Activated naive CD8-positive, alpha-beta T cell treated with anti-CD3 and anti-CD28 coated beads for 36 hours (primary cell): Measurements from ENCODE around the gene HAND1. TPM values are rescaled to one million over a fixed set of nuclear protein-coding genes. Genes with fewer than 3 reads are reported as not detected.
A peak's percentile ranks its signal among the peaks of the same experiment; 100 is the strongest.
"Not testable (repeated sequence)": the region's sequence is repeated elsewhere in the genome, so short reads cannot be mapped to it uniquely, and the experiment has no call there.

Source experiments
- DNase-seq: peaks from one replicate; pipeline ENCODE4 v3.0.0; 2021
- H3K27ac Mint-ChIP-seq: one replicate; pipeline ENCODE4 v1.8.0; 2022; ENCODE audit warnings: mild to moderate bottlenecking, moderate library complexity, mixed read lengths
- H3K27me3 Mint-ChIP-seq: one replicate; pipeline ENCODE4 v1.8.0; 2022; ENCODE audit warnings: mild to moderate bottlenecking, mixed read lengths
- H3K36me3 Mint-ChIP-seq: one replicate; pipeline ENCODE4 v1.8.0; 2021; ENCODE audit warnings: mild to moderate bottlenecking, mixed read lengths
- H3K4me1 Mint-ChIP-seq: one replicate; pipeline ENCODE4 v1.8.0; 2021; ENCODE audit warnings: mixed read lengths
- H3K4me3 Mint-ChIP-seq: one replicate; pipeline ENCODE4 v1.8.0; 2022; ENCODE audit warnings: mild to moderate bottlenecking, moderate library complexity, mixed read lengths
- H3K9me3 Mint-ChIP-seq: one replicate; pipeline ENCODE4 v1.8.0; 2022; ENCODE audit warnings: mixed read lengths
- total RNA-seq, 2 experiments: library from RNA; stranded (reverse); gene quantifications; one replicate each; pipeline ENCODE4 v1.2.3, GENCODE V29; 2021

HAND1 gene
- total RNA-seq = not detected

DNA sequence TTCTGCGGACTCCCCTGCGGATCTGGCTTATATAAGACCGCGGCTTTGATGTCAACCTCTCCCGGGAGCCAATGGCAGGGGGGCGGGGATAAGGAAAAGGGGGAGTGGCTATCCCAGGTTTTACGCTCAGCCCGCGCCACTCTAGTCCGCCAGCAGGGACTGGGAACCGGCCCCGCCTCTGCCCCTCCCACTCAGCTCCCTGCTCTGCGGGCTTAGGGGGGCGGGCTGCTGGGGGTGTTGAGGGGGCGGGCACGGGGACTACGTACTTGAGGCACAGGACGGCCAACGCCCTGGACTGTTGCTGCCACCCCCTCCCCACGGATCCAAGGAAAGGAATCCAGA, at the start of gene HAND1:
Gene HAND1, minus strand, starts transcription at position 4 of the 342 bp plus-strand sequence. CDS start 219 bp downstream, outside the sequence.
- Mint-ChIP-seq H3K36me3 (peaks cover 3% of the 10 kb centered on the region), H3K4me1 (peaks cover 50% of the 10 kb centered on the region), H3K4me3 (peak within 1 kb of the TSS; percentile 16), H3K27ac (peak within 1 kb of the TSS; percentile 13), H3K27me3 (peaks cover 97% of the 10 kb centered on the region), H3K9me3 (no peaks in the 10 kb centered on the region)
- DNase-seq = no peak

- Mint-ChIP-seq H3K27me3 (peaks cover 50% of the 10 kb centered on the region), H3K36me3 (no peaks in the 10 kb centered on the region), H3K4me1 (no peaks in the 10 kb centered on the region), H3K27ac (no peak overlapping the region), H3K9me3 (no peaks in the 10 kb centered on the region), H3K4me3 (no peak overlapping the region)
- no peak for DNase-seq
These were observed 48.5 kb upstream of the HAND1 start for GRCh38 chr5:154526231-154527226.

- Mint-ChIP-seq H3K4me1 (peaks cover 2% of the 10 kb centered on the region), H3K36me3 (no peaks in the 10 kb centered on the region), H3K4me3 (no peak overlapping the region), H3K27ac (no peak overlapping the region), H3K27me3 (peaks cover 58% of the 10 kb centered on the region), H3K9me3 (no peaks in the 10 kb centered on the region)
- DNase-seq = no peak
These were observed 46.8 kb upstream of the HAND1 start for GRCh38 chr5:154524859-154525258.

GRCh38 chr5:154524181-154524580, 46.2 kb upstream of the HAND1 start:
- Mint-ChIP-seq H3K27ac (no peak overlapping the region), H3K27me3 (peaks cover 65% of the 10 kb centered on the region), H3K36me3 (no peaks in the 10 kb centered on the region), H3K4me3 (no peak overlapping the region), H3K9me3 (no peaks in the 10 kb centered on the region), H3K4me1 (peaks cover 2% of the 10 kb centered on the region)
- DNase-seq = no peak

- Mint-ChIP-seq H3K36me3 (no peaks in the 10 kb centered on the region), H3K4me1 (peaks cover 2% of the 10 kb centered on the region), H3K27ac (no peak overlapping the region), H3K4me3 (no peak overlapping the region), H3K9me3 (no peaks in the 10 kb centered on the region), H3K27me3 (peaks cover 70% of the 10 kb centered on the region)
- DNase-seq = no peak
These were observed 45.7 kb upstream of the HAND1 start for GRCh38 chr5:154523709-154524108.

DNA sequence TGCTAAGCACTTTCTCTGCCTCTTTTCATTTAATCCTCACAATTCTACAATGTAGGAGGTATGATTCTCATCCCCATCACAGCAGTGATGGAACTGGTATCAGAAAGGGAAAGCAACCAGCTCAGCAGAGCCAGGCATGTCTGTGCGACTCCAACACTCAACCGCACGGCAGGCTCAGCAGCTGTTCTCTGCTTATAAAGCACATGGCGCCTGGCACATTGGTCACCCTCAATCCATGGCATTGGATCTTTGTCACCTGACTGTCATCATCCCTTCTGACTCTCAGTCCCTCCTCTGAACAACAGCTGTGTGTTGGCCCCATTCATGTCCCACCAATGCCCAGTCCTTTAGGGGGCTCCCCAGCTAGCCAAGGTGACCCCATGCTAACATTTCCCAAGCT, 45.1 kb upstream of the HAND1 start:
- no peak for DNase-seq
- Mint-ChIP-seq H3K4me1 (peaks cover 2% of the 10 kb centered on the region), H3K27me3 (peaks cover 70% of the 10 kb centered on the region), H3K4me3 (no peak overlapping the region), H3K27ac (no peak overlapping the region), H3K36me3 (no peaks in the 10 kb centered on the region), H3K9me3 (no peaks in the 10 kb centered on the region)

- Mint-ChIP-seq H3K27ac (no peak overlapping the region), H3K9me3 (no peaks in the 10 kb centered on the region), H3K27me3 (peaks cover 71% of the 10 kb centered on the region), H3K4me3 (no peak overlapping the region), H3K36me3 (no peaks in the 10 kb centered on the region), H3K4me1 (peaks cover 2% of the 10 kb centered on the region)
- no peak for DNase-seq
These were observed 44.3 kb upstream of the HAND1 start for GRCh38 chr5:154522284-154522683.

DNA sequence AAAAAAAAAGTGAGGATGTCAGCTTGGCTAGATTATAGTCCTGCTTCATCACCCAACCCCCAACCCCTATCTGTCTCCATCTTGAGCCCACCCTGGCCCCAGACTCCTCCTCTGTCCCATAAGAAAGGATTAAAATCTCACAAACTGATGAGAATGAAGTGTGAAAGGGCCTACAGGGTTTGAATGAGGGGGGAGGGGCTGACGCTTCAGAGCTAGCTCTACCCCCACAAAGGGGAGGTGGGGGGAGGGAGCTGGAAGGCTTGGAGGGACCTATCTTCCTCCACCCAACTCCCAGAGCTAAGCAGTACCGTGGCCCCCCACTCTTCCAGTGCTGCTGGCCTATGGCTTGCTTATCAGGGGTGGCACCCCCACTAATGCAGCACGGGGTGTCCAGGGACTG, 43.7 kb upstream of the HAND1 start:
- DNase-seq = no peak
- H3K4me1 Mint-ChIP-seq = peaks cover 2% of the 10 kb centered on the region
- H3K27ac Mint-ChIP-seq = no peak overlapping the region
- no peak overlapping the region for H3K4me3 Mint-ChIP-seq
- no peaks in the 10 kb centered on the region for H3K9me3 Mint-ChIP-seq
- H3K36me3 Mint-ChIP-seq = no peaks in the 10 kb centered on the region
- peaks cover 71% of the 10 kb centered on the region for H3K27me3 Mint-ChIP-seq

- no peak overlapping the region for H3K4me3 Mint-ChIP-seq
- no peaks in the 10 kb centered on the region for H3K9me3 Mint-ChIP-seq
- peaks cover 2% of the 10 kb centered on the region for H3K4me1 Mint-ChIP-seq
- no peak overlapping the region for H3K27ac Mint-ChIP-seq
- no peak for DNase-seq
- H3K27me3 Mint-ChIP-seq = peaks cover 70% of the 10 kb centered on the region
- no peaks in the 10 kb centered on the region for H3K36me3 Mint-ChIP-seq
These were observed 42.9 kb upstream of the HAND1 start for GRCh38 chr5:154520861-154521453.

DNA sequence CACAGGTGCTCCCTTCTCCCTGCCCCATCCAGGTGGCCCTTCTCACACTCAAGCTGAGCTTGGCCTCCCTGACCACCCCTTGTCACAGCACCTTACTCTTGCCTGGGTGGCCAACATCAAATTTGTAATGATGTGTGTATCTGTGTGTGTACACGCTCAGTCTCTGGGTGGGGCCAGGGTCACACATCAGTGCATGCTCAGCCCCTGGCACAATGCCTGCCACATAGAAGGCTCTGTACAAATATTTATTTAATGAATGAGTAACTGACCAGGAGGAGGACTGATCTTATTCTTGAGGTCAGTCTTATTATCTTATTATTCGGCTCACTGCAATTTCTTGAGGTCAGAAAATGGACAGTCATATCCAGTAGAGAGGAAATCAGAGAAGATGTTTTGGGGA, 41.3 kb upstream of the HAND1 start:
- no peak for DNase-seq
- peaks cover 10% of the 10 kb centered on the region for H3K4me1 Mint-ChIP-seq
- peaks cover 76% of the 10 kb centered on the region for H3K27me3 Mint-ChIP-seq
- H3K27ac Mint-ChIP-seq = no peak overlapping the region
- no peak overlapping the region for H3K4me3 Mint-ChIP-seq
- no peaks in the 10 kb centered on the region for H3K36me3 Mint-ChIP-seq
- H3K9me3 Mint-ChIP-seq = no peaks in the 10 kb centered on the region

DNA sequence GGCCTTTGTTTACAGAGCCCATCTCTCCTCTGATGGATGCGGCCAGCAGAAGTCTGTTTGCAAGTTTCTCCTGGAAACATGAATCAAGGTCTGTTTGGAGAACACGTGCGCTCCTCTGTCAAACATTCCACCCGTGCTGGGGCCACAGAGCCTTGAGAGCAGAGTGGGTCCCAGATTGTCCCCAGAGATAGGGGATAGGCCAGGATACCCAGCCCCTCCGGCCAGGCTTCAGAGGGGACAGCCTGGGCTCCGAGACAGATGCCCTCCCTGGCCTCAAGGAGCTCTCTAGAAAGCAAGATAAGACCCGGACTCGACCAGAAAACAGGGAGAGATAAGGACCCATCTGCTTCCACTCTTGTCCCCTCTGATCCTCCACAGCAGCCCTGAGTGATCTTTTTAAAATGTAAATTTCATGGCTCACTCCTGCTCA, 40.4 kb upstream of the HAND1 start:
- DNase-seq = no peak
- H3K4me3 Mint-ChIP-seq = no peak overlapping the region
- peaks cover 19% of the 10 kb centered on the region for H3K4me1 Mint-ChIP-seq
- H3K27ac Mint-ChIP-seq = no peak overlapping the region
- peaks cover 69% of the 10 kb centered on the region for H3K27me3 Mint-ChIP-seq
- H3K36me3 Mint-ChIP-seq = no peaks in the 10 kb centered on the region
- no peaks in the 10 kb centered on the region for H3K9me3 Mint-ChIP-seq

DNA sequence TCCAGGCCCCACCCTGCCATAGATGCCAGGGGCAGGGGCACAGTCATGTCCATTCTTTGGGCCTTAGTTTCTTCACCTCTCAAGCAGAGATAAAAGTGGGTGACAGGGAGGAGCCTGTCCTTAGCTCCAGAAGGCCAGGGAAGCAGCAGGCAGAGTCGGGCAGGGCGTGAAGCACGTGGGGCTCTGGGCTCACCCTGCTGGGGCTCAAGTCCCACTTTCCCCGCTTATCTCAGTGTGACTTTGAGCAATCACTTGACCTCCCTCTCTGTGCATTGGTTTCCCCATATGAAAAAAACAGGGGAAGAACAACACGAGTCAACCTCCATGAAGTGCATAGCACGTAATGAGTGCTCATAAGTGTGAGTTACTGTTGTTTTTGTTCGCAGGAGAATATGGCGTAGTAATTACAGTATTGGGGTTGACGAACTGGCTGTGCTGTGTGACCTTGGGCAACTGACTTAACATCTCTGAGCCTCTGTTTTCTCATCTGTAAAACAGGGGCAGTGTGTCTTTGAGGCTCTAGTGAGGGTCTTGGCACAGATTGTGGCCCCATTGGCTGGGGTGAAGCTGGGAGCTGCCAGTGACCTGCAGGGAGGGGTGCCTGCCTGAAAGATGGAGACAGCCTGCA, 39.9 kb upstream of the HAND1 start:
- no peaks in the 10 kb centered on the region for H3K9me3 Mint-ChIP-seq
- no peak for DNase-seq
- peaks cover 21% of the 10 kb centered on the region for H3K4me1 Mint-ChIP-seq
- peaks cover 64% of the 10 kb centered on the region for H3K27me3 Mint-ChIP-seq
- no peak overlapping the region for H3K4me3 Mint-ChIP-seq
- no peak overlapping the region for H3K27ac Mint-ChIP-seq
- no peaks in the 10 kb centered on the region for H3K36me3 Mint-ChIP-seq

- H3K4me1 Mint-ChIP-seq = peaks cover 21% of the 10 kb centered on the region
- no peaks in the 10 kb centered on the region for H3K36me3 Mint-ChIP-seq
- DNase-seq = no peak
- H3K9me3 Mint-ChIP-seq = no peaks in the 10 kb centered on the region
- H3K4me3 Mint-ChIP-seq = no peak overlapping the region
- peaks cover 63% of the 10 kb centered on the region for H3K27me3 Mint-ChIP-seq
- no peak overlapping the region for H3K27ac Mint-ChIP-seq
These were observed 39.2 kb upstream of the HAND1 start for GRCh38 chr5:154517181-154517580.

DNA sequence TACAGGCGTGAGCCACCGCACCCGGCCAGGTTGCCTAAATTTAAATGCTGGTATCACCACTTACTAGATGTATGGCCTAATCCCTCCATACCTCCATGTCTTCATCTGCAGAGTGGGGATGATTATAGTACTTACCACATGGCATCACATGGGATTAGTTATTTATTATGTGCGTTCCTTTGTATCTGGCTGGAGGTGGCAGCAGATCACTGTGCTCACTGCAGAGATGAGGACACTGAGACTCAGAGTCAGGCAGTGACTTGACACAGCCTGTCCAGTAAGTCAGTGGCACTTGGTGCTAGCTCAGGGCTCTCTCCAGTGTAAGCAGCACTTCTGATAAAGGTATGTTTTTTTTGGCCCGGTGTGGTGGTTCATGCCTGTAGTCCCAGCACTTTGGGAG, 38.4 kb upstream of the HAND1 start:
- DNase-seq = no peak
- H3K9me3 Mint-ChIP-seq = no peaks in the 10 kb centered on the region
- no peak overlapping the region for H3K27ac Mint-ChIP-seq
- no peaks in the 10 kb centered on the region for H3K36me3 Mint-ChIP-seq
- peaks cover 61% of the 10 kb centered on the region for H3K27me3 Mint-ChIP-seq
- peaks cover 21% of the 10 kb centered on the region for H3K4me1 Mint-ChIP-seq
- H3K4me3 Mint-ChIP-seq = no peak overlapping the region

GRCh38 chr5:154515488-154515887, 37.5 kb upstream of the HAND1 start:
- not testable (repeated sequence) for H3K27ac Mint-ChIP-seq, H3K4me3 Mint-ChIP-seq, H3K9me3 Mint-ChIP-seq, H3K36me3 Mint-ChIP-seq
- Mint-ChIP-seq H3K27me3 (peaks cover 61% of the 10 kb centered on the region), H3K4me1 (peaks cover 19% of the 10 kb centered on the region)
- peak; percentile 24 for DNase-seq
